ENCODE results near the gene ALB. TPM values are rescaled to one million over a fixed set of nuclear protein-coding genes. Genes with fewer than 3 reads are reported as not detected.

The ALB gene
- total RNA-seq, 1 donor from 2014 or later, result 51.5 TPM

DNA sequence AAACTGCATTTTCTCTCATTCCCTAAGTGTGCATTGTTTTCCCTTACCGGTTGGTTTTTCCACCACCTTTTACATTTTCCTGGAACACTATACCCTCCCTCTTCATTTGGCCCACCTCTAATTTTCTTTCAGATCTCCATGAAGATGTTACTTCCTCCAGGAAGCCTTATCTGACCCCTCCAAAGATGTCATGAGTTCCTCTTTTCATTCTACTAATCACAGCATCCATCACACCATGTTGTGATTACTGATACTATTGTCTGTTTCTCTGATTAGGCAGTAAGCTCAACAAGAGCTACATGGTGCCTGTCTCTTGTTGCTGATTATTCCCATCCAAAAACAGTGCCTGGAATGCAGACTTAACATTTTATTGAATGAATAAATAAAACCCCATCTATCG, 29.1 kb downstream of the ALB start:
- no peak overlapping the region for H3K4me3 ChIP-seq
- intact Hi-C loops (cut with DNase I), result no loop called here
- TF ChIP-seq, protein P1, sequence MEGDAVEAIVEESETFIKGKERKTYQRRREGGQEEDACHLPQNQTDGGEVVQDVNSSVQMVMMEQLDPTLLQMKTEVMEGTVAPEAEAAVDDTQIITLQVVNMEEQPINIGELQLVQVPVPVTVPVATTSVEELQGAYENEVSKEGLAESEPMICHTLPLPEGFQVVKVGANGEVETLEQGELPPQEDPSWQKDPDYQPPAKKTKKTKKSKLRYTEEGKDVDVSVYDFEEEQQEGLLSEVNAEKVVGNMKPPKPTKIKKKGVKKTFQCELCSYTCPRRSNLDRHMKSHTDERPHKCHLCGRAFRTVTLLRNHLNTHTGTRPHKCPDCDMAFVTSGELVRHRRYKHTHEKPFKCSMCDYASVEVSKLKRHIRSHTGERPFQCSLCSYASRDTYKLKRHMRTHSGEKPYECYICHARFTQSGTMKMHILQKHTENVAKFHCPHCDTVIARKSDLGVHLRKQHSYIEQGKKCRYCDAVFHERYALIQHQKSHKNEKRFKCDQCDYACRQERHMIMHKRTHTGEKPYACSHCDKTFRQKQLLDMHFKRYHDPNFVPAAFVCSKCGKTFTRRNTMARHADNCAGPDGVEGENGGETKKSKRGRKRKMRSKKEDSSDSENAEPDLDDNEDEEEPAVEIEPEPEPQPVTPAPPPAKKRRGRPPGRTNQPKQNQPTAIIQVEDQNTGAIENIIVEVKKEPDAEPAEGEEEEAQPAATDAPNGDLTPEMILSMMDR (IDR thresholded peaks at IDR 0.05), result no peak

DNA sequence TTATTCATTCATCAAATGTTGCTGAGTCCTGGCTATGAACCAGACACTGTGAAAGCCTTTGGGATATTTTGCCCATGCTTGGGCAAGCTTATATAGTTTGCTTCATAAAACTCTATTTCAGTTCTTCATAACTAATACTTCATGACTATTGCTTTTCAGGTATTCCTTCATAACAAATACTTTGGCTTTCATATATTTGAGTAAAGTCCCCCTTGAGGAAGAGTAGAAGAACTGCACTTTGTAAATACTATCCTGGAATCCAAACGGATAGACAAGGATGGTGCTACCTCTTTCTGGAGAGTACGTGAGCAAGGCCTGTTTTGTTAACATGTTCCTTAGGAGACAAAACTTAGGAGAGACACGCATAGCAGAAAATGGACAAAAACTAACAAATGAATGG, 30.2 kb downstream of the ALB start:
- H3K9me3 ChIP-seq, result no peaks in the 10 kb centered on the region
- TF ChIP-seq, protein P1 (IDR thresholded peaks at IDR 0.05), result peak in 2 of 3 experiments; percentile 16 to 32
- no peak overlapping the region for H3K27ac ChIP-seq
- H3K4me1 ChIP-seq, result no peaks in the 10 kb centered on the region
- H3K27me3 ChIP-seq, result no peaks in the 10 kb centered on the region
- no peak for DNase-seq (ENCODE audit: low spot score in 2 of 2)
- no peak overlapping the region for H3K4me3 ChIP-seq
- intact Hi-C loops (cut with DNase I), result no loop called here
- no peaks in the 10 kb centered on the region for H3K36me3 ChIP-seq

More for the DNA sequence above, 29.1 kb downstream of the ALB start:
- H3K4me1 ChIP-seq, result no peaks in the 10 kb centered on the region
- no peak for DNase-seq (ENCODE audit: low spot score in 2 of 2)
- H3K36me3 ChIP-seq, result no peaks in the 10 kb centered on the region
- H3K27ac ChIP-seq, result no peak overlapping the region
- no peaks in the 10 kb centered on the region for H3K9me3 ChIP-seq
- no peaks in the 10 kb centered on the region for H3K27me3 ChIP-seq

DNA sequence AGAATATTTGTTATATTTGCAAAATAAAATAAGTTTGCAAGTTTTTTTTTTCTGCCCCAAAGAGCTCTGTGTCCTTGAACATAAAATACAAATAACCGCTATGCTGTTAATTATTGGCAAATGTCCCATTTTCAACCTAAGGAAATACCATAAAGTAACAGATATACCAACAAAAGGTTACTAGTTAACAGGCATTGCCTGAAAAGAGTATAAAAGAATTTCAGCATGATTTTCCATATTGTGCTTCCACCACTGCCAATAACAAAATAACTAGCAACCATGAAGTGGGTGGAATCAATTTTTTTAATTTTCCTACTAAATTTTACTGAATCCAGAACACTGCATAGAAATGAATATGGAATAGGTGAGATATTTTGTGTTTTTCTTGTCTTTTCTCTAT, 31.9 kb downstream of the ALB start, which contains the start of gene AFP:
Gene AFP, plus strand, starts transcription at position 238 of the 400 bp plus-strand sequence. Its CDS starts 42 bp downstream, at position 280.
- no peaks in the 10 kb centered on the region for H3K36me3 ChIP-seq

DNA sequence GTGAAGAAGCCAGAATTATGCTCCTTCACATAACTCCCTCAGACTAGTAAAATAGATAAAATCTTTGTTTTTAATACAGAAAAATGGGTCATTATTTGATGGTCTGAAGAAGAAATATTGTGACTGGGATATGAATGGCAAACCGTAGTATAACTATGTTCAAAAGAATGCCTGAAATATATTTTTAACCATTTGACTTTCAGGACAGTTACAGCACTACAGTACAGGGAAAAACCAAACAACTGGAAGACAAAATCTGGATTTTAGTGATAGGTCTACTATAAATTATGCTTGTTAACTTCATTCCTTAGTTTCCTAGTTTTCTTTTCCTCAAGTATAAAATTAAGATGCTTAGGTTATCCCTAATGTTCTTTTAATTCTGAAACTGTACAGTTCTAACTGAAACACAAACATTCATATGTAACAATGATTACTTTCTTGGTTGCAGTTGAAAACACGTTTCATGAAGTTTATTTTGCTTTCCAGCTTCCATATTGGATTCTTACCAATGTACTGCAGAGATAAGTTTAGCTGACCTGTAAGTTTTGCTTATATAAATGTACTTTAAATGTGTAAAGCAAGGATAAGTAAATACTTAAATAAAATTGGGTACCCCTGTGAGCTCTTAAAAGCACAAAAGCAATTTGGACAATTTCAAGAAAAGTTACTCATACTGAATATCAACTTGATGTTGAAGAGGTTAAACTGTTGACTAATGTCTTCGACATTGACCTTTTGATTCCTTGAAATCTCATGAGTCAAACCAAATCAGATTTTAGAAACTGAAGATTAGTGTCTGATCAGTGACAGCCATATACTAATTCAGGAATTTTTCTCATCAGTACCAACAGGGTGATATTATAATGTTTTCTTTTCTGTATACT, 32.8 kb downstream of the ALB start:
- Histone ChIP-seq H3K27me3 (no peaks in the 10 kb centered on the region), H3K4me3 (no peak overlapping the region), H3K36me3 (no peaks in the 10 kb centered on the region), H3K9me3 (no peaks in the 10 kb centered on the region), H3K27ac (no peak overlapping the region), H3K4me1 (no peaks in the 10 kb centered on the region)
- TF ChIP-seq, protein P1 (IDR thresholded peaks at IDR 0.05), result no peak
- DNase-seq (ENCODE audit: low spot score in 2 of 2), result no peak
- intact Hi-C loops (cut with DNase I), result no loop called here

More for the DNA sequence above, 31.9 kb downstream of the ALB start, which contains the start of gene AFP:
- no peak within 1 kb of the TSS for H3K4me3 ChIP-seq
- no peak for DNase-seq (ENCODE audit: low spot score in 2 of 2)
- H3K4me1 ChIP-seq, result no peaks in the 10 kb centered on the region
- TF ChIP-seq, protein P1 (IDR thresholded peaks at IDR 0.05), result no peak
- no peaks in the 10 kb centered on the region for H3K9me3 ChIP-seq
- H3K27ac ChIP-seq, result no peak within 1 kb of the TSS
- intact Hi-C loops (cut with DNase I), result no loop called here
- H3K27me3 ChIP-seq, result no peaks in the 10 kb centered on the region

DNA sequence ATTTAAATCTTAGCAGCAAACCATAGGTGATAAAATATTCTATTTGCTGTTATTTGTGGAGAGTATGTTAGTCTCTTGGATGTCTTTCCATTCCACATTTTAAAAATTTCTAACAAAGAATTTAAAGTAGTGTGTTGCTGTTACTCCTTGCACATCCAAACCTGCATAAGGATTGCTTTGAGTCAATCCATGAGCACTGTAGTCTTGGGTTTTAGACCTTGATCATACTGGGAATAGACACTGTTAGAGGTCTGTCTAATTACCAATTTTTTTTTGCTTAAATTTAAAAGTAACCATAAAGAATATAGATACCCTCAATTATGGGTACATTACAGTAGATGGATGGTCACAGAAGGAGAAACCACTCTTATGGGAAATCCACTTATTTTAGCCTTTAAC, 33.5 kb downstream of the ALB start:
- TF ChIP-seq, protein P1 (IDR thresholded peaks at IDR 0.05), result no peak
- no peak for DNase-seq (ENCODE audit: low spot score in 2 of 2)
- no peaks in the 10 kb centered on the region for H3K36me3 ChIP-seq
- intact Hi-C loops (cut with DNase I), result no loop called here
- H3K4me3 ChIP-seq, result no peak overlapping the region
- no peaks in the 10 kb centered on the region for H3K9me3 ChIP-seq
- H3K27ac ChIP-seq, result no peak overlapping the region
- no peaks in the 10 kb centered on the region for H3K4me1 ChIP-seq
- no peaks in the 10 kb centered on the region for H3K27me3 ChIP-seq

Measured in ascending aorta (tissue), 2 donors.